Sciatic nerve (tissue), 2 donors: ENCODE results near the gene HSD11B1L. TPM values are rescaled to one million over a fixed set of nuclear protein-coding genes. Genes with fewer than 3 reads are reported as not detected.

Experiments
- ATAC-seq: fragments of 200-7000 bp; cut with Tn5 transposase; one replicate; pipeline ENCODE4 v1.9.1; 2020; ENCODE audit warnings: mild to moderate bottlenecking, moderate library complexity
- DNase-seq: peaks from one replicate; pipeline ENCODE4 v3.0.0-alpha.2; 2020; ENCODE audit warnings: low spot score
- intact Hi-C: fragments of 100-400 bp; cut with DNase I; formaldehyde crosslinking; loops from one replicate; pipeline ENCODE4 v1.14.2; 2022
- total RNA-seq: library from RNA; stranded (reverse); fragmentation: NEBNext Ultra II Directional; extraction: Animal tissue kit (Norgen Biotek cat#: 25700); gene quantifications from one replicate; pipeline ENCODE4 v1.2.1, GENCODE V29; 2021
- donor health status: DM: no; HTN: no; CAD: no.
- donor health status: DM: no; HTN: no; CAD: no.

The HSD11B1L gene
- 3.7 TPM for total RNA-seq

- intact Hi-C loops: no loop called here
- ATAC-seq: peak; percentile 97
These were observed at the start of gene HSD11B1L, which contains the start of gene MICOS13 for GRCh38 chr19:5680437-5681368. TSS of gene HSD11B1L (plus strand) at chr19:5681027. CDS start at chr19:5684833, 3,806 bp downstream. TSS of gene MICOS13 (minus strand) at chr19:5680516. CDS start at chr19:5680486, 30 bp downstream.

GRCh38 chr19:5631567-5632240, 49.1 kb upstream of the HSD11B1L start:
- DNase-seq (no peak), ATAC-seq (peak; percentile 71)
- intact Hi-C loops: no loop called here

More at GRCh38 chr19:5680437-5681368, at the start of gene HSD11B1L, which contains the start of gene MICOS13:
- peak; percentile 99 for DNase-seq

- intact Hi-C loops: no loop called here
- ATAC-seq (peak; percentile 16), DNase-seq (no peak)
These were observed 48.6 kb upstream of the HSD11B1L start for GRCh38 chr19:5632241-5632612.

- DNase-seq: no peak
- ATAC-seq: no peak
- intact Hi-C loops: no loop called here
These were observed 48.2 kb upstream of the HSD11B1L start for GRCh38 chr19:5632657-5633056.

- DNase-seq (no peak), ATAC-seq (no peak)
- intact Hi-C loops: no loop called here
These were observed 45.4 kb upstream of the HSD11B1L start for GRCh38 chr19:5635427-5635826.

- DNase-seq: no peak
- no peak for ATAC-seq
- intact Hi-C loops: no loop called here
These were observed 42.9 kb upstream of the HSD11B1L start for GRCh38 chr19:5637971-5638370.

GRCh38 chr19:5641171-5641570, 39.7 kb upstream of the HSD11B1L start:
- ATAC-seq (no peak), DNase-seq (no peak)
- intact Hi-C loops: no loop called here

GRCh38 chr19:5642204-5642603, 38.6 kb upstream of the HSD11B1L start:
- DNase-seq: no peak
- intact Hi-C loops: no loop called here
- ATAC-seq: no peak

GRCh38 chr19:5643060-5643459, 37.8 kb upstream of the HSD11B1L start:
- ATAC-seq: no peak
- no peak for DNase-seq
- intact Hi-C loops: no loop called here

GRCh38 chr19:5644037-5644436, 36.8 kb upstream of the HSD11B1L start:
- DNase-seq: no peak
- no peak for ATAC-seq
- intact Hi-C loops: no loop called here

GRCh38 chr19:5645409-5645808, 35.4 kb upstream of the HSD11B1L start:
- intact Hi-C loops: no loop called here
- DNase-seq (peak; percentile 7), ATAC-seq (no peak)

GRCh38 chr19:5646703-5647102, 34.1 kb upstream of the HSD11B1L start:
- intact Hi-C loops: no loop called here
- DNase-seq: no peak
- ATAC-seq: no peak

- DNase-seq (no peak), ATAC-seq (no peak)
- intact Hi-C loops: no loop called here
These were observed 32.4 kb upstream of the HSD11B1L start for GRCh38 chr19:5648464-5648863.

GRCh38 chr19:5651361-5651760, 29.5 kb upstream of the HSD11B1L start:
- ATAC-seq (no peak), DNase-seq (no peak)
- intact Hi-C loops: no loop called here

- DNase-seq: no peak
- intact Hi-C loops: no loop called here
- no peak for ATAC-seq
These were observed 28.6 kb upstream of the HSD11B1L start for GRCh38 chr19:5652261-5652660.

GRCh38 chr19:5654931-5655330, 25.9 kb upstream of the HSD11B1L start:
- no peak for ATAC-seq

GRCh38 chr19:5655412-5655811, 25.4 kb upstream of the HSD11B1L start:
- intact Hi-C loops: no loop called here
- DNase-seq (no peak), ATAC-seq (no peak)

More at GRCh38 chr19:5654931-5655330, 25.9 kb upstream of the HSD11B1L start:
- intact Hi-C loops: no loop called here
- DNase-seq: no peak

GRCh38 chr19:5661483-5661882, 19.3 kb upstream of the HSD11B1L start:
- ATAC-seq (no peak), DNase-seq (no peak)
- intact Hi-C loops: no loop called here

- ATAC-seq (no peak), DNase-seq (no peak)
- intact Hi-C loops: no loop called here
These were observed 16.9 kb upstream of the HSD11B1L start for GRCh38 chr19:5663904-5664303.

GRCh38 chr19:5664515-5664914, 16.3 kb upstream of the HSD11B1L start:
- no peak for DNase-seq
- ATAC-seq: no peak
- intact Hi-C loops: no loop called here
